Stimulated activated CD8-positive, alpha-beta memory T cell treated with anti-CD3 and anti-CD28 coated beads, Interleukin-15, amount 100 ng/mL, for 48 hours (primary cell): ENCODE measurements around the gene THPO.

ENCODE experiments used
- DNase-seq, 2 donors: peaks; one replicate each; pipeline ENCODE4 v3.0.0-alpha.2; 2020; ENCODE audit warnings: low read depth in 2 of 2

THPO gene

DNA sequence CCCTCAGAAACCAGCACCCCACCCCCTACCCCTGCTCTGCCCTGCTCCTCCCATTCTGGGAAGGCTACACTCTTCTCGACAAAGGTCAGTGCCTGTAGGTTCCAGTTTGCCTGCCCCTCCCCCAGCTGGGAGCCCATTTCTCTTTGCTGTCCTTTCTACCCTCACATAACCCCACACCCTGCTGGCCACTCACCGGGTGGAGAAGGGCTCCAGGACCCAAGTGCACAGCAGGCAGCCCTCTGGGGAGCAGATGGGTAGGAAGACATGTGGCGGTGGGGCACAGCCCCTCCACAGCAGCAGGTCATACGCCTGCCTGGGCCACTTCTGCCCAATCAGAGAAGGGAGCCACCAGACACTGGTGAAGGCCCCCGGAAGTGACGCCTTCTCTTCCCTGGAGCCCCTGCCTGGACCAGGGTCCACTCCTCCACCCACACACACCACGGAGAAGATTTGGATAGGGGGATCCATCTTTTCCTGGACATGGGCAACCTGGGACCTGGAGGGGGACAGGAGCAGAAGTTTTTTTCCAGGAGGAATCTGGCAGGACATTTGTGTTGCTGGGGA is at the start of gene THPO:
THPO (minus strand) TSS at position 326 of the 564 bp plus-strand sequence. CDS start 1,948 bp downstream, outside the sequence.
- DNase-seq = no peak

DNA sequence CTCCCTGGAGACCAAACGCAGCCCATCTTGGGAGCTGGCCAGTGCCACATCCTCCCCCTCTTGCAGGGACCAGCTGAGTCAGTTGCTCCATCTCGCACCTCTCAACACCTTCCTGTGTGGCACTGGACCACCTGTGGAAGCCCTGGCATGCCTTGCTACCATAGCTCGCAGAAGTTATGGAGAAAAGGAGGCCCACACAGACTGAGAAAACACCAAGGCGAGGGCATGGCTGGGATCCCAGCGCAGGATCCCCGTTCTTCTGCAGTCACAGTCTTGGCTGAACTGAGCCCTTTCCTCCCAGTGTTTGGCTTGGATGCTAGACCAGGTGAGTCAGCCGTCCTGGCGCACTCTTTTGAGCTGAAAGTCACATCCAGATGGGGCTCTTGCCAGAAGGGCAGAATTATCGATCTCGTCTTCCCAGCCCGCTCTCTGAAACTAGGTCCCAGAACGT is 48.7 kb upstream of the THPO start:
- DNase-seq = no peak

DNA sequence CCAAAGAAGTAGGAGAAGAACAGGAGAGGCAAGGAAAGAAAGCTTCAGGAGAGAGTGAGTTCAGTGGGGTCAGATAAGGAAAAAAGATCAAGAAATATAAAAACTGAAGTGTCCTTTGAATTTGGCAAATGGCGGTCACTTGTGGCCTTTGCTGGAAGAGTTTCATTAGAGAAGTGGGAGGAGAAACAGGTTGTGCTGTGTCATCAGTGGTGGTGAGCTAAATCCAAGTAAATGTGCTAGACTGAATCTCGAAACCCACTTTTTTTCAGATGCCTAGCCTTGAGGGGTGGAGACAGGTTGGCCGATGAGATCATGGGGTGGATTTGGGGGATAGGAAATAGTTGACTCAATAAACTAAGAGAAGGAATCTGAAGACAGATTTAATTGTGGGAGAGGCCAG is 45.6 kb upstream of the THPO start:
- DNase-seq = no peak

DNA sequence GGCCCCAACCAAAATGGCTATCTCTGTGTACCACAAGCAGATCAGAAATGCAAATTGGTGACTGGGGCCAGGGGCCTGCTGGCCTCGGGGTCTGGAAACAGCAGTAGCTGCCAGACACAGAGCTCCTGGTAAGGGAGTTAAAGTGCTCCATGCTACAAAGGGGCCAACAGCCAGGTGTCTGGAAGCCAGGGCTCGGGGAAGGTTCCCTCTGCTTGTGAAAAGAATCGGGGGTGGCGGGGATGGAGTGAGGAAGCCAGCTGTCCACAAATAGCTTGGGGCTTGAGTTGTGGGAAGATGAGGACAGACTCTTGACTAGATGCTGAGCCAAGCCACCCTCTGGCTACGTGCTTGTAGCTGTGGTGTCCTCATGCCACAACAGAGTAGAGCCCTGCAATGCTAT is 41.2 kb upstream of the THPO start:
- no peak for DNase-seq

DNA sequence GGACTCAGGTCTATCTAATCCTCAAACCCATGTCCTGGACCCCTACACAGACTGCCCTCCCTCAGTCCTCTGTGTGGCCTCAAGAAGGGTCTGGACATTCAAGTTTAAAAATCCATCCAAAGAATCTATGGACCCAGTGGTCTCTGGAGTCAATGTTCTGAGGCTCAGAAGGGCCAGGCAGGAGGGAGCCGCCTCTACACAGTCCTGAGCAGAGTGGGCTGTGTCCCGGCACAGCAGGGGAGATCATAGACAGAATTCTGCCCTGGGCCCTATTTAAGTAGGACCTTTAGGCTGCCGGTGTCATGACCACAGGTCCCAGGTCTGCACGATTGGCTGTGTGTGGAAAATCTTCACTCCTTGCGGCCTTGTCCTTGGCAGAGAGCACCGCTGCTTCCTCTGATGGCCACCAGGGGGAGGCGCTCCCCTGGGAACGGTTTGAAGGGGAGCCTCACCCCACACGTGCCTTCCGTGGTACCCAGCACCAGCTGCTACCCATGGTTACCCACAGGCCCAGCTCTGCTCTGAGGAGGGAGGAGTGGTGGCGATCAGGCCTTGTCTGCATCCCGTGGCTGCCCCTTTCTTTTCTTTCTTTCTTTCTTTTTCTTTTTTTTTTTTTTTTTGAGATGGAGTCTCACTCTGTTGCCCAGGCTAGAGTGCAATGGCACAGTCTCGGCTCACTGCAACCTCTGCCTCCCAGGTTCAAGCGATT is 39.8 kb upstream of the THPO start:
- peak; percentile 40 to 44 for DNase-seq

DNA sequence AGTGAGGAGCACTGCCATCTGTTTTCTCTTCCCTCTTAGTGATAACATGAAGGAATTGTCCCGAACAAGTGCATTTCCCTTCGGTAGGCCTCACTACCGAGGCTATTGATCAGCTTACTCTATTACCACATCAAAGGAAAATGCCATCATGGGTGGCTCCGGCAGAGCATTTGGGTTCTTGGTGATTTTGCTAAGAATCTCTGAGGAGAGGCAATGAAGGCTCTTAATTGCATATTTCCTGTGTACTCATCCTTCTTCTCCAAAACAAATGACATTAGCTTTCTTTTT is 37.1 kb upstream of the THPO start:
- no peak for DNase-seq

DNA sequence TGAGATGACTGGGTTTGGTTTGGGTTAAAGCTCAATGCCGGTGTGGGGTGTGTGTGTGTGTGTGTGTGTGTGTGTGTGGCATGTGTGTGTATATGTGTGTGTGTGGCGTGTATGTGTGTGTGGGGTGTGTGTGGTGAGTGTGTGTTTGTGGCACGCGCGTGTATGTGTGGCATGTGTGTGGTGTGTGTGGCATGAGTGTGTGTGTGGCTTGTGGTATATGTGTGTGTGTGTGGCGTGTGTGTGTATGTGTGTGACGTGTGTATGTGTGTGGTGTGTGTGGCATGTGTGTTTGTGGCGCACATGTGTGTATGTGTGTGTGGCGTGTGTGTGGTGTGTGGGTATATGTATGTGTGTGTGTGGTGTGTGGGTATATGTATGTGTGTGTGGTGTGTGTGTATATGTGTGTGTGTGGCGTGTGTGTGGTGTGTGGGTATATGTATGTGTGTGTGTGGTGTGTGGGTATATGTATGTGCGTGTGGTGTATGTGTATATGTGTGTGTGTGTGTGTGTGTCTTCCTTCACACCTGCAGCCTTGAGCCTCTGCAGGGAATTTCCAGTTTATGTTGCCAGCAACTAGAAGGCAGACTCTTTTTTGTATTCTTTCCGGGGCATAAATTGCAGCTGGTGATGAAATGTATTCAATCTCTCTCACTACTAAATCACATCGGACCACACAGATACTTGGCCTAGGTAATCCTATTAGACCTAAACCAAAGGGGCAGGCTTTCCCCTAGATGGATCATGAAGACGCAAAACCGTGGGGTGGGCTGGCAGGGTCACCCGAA is 36.6 kb upstream of the THPO start:
- DNase-seq = no peak

DNA sequence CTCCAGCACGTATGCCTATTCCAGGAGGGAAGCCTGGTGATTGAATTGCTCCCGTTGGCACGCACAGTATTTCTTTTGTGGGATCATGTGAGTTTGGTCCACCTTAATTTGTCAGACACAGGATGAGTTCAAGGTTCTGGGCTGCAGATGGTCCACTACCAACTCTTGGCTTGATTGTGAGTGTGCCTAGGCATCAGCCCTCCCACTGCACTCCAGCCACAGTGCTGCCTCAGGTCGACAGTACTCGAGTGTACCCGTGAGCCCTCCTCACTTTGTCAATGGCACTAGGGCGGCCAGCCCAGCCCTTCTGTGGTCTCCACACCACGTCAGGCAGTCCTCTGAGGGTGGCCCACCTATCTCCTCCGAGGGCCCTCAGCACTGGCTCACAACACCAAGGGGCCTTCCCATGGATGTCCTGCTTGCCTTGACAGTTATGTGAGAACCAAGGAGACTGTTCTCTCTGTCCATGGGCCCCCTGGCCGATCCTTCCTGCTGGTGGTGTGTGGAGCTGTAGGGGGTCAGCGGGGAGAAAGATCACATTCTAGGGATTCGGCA is 32.0 kb upstream of the THPO start:
- no peak for DNase-seq

DNA sequence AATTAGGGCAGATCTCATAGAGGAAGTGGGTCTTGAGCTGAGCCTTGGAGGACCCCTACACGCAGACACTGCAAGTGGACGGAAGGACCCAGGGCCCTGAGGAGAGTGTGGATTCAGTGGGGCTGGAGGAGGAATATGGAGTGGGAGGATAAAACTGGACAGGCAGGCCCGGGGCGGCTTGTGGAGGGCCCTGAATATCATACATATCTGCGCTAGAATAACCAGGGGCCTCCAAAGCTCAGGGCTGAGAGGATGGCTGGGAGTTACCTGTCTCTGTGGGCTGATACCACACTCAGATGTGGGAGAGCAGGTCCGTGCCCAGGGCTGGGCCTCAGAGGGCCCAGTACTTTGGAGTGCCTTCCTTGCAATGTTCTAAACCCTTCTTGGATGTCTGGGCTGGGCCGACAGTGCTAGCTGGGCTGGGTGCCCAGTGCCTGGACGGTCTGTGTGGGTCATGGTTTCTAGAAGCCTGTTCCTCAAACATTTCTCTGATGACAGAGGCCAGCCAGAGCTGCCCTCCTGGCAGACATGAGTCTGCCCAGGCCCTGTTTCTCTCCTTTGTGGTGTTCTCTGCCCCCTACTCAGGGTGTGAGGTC is 31.4 kb upstream of the THPO start:
- no peak for DNase-seq

DNA sequence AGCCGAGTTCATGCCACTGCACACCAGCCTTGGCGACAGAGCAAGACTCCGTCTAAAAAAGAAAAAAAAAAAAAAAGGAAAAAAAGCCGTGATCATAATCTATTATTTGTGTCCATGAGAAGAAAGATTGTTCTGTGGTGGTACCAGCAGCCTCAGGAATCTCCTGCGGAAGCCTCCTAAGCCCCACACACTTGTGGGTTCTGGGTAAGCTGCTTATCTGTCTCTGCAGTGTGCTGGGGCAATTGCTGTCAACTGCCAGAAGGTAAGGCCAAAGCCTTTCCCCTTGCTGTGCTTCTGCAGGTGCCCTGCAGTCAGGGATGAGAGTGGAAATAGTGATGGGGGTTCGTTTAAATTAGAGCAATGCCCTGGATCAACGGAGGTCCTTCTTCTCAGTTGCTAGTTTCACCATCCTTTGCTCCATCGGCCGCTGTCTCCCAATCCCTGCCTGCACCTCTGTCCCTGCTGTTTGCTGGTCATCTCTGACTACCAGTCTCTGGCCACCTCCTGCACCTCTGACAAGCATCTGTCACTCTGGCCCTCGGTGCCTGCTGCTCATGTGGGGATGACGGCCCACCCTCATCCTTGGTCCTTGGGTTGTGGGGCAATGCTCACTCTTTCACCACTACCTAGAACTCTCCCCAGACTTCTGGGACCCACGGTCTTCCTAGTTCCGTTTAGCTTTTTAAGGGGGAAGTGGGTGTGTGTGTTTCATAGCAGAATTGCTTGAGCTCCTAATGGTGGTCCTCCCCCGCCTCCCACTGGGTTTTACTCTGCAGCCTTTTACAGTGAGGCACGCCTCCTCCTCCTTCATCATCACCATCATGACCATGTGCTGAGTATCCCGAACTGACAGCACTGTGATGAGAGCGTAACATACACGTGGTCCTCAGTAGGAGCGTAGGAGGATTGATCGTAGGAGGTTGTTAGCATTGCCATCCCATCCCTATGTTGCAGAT is 27.3 kb upstream of the THPO start:
- no peak for DNase-seq

DNA sequence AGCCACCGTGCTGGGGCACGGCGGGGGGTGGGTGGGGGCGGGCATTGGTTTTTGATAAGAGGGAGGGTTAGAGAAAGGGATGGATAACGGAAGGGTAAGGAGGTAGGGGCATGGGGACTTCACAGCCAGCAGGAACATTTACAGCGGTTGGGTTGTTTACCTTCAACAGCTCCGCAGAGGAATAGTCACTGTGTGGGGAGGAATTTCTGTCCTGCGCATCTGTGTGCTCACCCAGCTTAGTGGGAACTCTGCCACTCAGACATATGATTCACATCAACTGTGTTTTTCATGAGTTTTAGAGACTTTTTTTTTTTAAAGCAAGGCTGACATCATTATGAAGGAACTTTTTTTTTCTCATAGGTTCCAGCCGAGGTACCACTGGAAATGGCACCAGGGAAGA is 21.4 kb upstream of the THPO start:
- no peak for DNase-seq

DNA sequence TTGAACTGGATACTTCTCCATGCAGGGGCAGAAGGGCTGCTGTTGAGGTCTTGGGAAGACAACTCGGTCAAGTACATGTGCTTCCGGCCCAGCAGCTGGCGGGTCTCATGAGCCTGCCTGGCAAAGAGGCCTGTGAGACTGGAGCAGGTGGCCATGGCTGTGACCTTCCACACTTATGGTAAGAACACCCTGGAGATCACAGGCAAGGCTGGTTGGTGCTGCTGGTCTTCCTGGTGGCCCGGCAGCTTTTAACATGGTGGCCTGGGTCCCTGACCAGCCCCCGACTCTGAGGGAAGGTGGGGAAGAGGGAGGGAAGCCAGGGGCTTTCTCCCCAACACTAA is 17.3 kb upstream of the THPO start:
- DNase-seq = no peak

DNA sequence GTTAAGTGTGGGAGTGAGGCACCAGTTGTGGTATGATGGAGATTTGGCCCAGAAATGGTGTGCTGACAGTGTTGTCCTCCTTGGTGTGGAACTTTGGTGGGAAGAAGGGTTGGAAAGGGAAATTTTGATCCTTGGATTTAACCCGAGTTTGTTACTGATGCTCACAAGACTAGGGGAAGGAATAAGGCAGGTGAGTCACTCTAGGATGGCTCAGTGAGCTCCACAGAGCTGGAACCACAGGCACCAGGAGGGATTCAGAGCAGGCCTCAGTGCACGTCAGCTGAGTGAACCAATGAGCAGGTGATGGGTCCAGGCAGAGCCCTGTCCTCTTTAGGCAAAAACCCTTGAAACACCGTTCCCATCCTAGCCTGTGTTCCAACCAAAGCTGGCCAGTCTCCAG is 13.3 kb upstream of the THPO start:
- DNase-seq = no peak

DNA sequence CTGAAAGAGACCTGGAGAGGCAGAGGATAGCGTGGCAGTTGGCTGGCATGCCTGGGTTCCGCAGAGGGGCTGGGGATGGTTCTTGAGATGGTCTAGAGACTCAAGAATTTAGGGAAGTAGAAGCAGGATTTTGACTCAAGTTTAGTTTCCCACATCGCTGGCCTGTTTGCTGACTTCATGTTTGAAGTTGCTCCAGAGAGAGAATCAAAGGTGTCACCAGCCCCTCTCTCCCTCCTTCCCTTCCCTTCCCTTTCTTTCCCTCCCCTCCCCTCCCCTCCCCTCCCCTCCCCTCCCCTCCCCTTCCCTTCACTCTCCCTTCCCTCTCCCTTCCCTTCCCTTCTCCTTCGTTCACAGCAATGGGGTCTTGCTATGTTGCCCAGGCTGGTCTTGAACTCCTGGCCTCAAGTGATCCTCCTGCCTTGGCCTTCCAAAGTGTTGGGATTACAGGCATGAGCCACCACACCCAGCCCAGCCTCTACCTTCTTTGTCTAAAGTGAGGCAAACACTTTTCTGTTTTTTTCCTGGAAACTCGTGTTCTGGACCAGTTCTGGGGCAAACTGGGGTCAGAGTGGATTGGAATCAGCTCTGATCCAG is 12.0 kb upstream of the THPO start:
- DNase-seq = no peak

DNA sequence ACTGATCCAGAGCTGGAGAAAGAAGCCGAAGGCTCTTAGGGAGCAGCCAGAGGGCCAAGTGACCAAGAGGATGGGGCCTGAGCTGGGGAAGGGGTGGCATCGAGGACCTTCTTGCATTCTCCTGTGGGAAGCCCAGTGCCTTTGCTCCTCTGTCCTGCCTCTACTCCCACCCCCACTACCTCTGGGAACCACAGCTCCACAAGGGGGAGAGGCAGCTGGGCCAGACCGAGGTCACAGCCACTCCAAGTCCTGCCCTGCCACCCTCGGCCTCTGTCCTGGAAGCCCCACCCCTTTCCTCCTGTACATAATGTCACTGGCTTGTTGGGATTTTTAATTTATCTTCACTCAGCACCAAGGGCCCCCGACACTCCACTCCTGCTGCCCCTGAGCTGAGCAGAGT is 11.4 kb upstream of the THPO start:
- DNase-seq = no peak

DNA sequence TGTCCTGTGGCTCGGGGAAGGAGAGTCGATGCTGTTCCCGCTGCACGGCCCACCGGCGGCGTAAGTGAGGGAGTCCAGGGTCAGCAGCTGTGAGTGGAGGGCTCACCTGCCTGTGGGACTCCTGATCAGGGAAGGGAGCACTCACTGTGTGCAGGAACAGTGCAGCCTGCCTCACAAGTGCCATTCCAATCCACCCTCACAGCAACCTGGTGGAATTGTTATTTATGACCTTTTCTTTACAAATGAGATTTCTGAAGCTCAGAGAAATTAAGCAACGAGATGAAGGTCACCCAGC is 10.9 kb upstream of the THPO start:
- no peak for DNase-seq

DNA sequence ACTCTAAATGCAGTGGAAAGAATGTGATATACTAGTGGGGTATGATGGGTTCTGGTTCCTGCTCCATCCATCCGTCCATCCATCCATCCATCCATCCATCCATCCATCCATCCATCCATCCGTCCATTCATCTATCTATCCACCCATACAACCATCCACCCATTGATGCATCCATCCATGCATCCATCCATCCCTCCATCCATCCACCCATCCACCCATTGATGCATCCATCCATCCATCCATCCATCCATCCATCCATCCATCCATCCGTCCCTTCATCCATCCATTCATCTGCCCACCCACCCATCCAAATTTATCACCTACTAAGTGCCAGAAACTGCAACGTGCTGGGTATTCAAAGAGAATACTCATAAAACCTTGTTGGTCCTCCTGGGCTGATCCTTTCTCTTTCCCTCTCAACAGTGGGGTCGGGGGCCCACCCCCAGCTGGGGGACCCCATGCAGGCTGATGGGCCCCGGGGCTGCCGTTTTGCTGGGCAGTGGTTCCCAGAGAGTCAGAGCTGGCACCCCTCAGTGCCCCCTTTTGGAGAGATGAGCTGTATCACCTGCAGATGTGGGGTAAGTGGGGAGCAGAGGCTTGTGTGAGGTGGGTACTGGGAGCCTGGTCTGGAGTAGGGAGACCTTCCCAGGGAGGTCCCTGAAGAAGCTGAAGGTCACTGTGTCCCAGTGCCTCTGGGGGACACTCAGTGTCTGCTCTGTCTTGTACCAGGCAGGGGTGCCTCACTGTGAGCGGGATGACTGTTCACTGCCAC is 10.3 kb upstream of the THPO start:
- no peak for DNase-seq

DNA sequence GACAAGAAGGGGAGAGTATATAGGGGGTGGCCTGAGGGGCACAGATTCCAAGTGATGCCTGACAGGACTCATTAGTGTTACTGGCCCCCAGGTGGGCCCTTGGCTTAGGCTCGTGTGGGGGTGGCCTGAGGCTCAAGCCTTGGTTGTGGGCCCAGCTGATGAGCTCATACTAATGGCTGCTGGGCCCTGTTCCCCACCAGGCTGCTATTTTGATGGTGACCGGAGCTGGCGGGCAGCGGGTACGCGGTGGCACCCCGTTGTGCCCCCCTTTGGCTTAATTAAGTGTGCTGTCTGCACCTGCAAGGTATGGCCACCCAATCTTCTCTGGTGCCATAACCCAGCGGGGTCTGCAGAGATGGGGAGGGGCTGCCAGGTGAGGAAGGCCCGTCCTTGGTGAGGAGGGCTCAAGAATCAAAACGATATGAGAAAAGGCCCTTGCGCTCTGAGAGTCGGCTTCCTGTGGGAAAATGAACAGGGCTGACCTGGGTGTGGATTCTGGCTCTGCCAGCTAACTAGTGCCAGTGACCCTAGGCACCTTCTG is 9.2 kb upstream of the THPO start:
- DNase-seq = no peak

DNA sequence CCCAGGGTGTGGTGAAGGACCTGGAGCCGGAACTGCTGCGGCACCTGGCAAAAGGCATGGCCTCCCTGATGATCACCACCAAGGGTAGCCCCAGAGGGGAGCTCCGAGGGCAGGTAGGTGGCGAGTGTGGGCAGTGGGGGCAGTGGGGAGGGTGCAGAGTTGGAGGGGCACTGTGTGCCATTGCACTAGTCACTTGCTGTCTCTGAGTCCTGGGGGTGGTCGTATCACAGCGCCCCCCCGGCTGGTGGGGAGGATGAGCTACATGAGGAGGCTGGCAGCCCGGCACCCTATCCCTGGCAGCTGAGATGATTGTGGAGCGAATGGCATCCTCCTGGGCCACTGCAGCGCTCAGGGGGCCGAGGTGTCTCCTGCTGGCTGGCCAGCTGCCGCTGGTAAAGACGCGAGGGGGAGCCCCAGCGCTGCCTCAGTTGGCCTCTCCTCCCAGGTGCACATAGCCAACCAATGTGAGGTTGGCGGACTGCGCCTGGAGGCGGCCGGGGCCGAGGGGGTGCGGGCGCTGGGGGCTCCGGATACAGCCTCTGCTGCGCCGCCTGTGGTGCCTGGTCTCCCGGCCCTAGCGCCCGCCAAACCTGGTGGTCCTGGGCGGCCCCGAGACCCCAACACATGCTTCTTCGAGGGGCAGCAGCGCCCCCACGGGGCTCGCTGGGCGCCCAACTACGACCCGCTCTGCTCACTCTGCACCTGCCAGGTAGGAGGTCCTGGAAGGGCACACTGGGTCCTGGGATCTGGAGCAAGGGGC is 8.2 kb upstream of the THPO start:
- DNase-seq = no peak
